Activated CD8-positive, alpha-beta memory T cell treated with anti-CD3 and anti-CD28 coated beads, Interleukin-2, amount 50 U/mL, for 24 hours (primary cell): ENCODE measurements around the gene GSTM3.
"Not testable (repeated sequence)": the region's sequence is repeated elsewhere in the genome, so short reads cannot be mapped to it uniquely, and the experiment has no call there.

Source experiments
- DNase-seq: peaks from one replicate; pipeline ENCODE4 v3.0.0-alpha.2; 2020; ENCODE audit errors: extremely low read depth

GSTM3 gene

DNA sequence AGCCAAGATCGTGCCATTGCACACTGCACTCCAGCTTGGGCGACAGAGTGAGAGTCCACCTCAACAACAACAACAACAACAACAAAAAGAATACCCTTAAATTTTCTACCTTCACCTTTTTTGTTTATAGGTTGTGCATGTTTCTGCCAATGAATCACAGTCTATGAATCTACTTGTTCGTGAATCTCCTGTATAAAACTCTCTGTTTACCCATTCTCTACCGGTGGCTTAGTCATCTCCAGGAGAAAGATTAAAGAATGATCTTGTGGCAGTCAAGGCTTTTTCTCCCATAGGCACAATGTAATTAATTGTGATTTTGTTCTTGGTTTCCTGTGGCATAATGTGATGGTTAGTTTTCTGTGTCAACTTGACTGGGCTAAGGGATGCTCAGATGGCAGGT, 43.0 kb downstream of the GSTM3 start:
- DNase-seq = not testable (repeated sequence)

DNA sequence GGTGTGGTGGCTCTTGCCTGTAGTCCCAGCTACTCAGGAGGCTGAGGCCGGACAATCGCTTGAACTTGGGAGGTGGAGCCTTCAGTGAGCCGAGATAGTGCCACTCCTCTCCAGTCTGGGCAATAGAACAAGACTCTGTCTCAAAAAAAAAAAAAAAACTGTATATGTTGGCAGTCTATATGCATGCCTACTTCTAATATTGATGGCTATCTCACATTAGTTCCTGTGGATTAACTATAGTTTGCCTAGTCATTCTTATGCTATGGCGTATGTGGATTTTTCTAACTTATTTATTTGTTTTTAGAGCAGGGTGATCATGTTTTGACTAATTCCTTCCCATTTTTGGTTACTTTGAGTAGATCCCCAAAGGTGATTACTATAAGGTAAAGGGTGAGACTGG, 43.8 kb downstream of the GSTM3 start:
- no peak for DNase-seq

DNA sequence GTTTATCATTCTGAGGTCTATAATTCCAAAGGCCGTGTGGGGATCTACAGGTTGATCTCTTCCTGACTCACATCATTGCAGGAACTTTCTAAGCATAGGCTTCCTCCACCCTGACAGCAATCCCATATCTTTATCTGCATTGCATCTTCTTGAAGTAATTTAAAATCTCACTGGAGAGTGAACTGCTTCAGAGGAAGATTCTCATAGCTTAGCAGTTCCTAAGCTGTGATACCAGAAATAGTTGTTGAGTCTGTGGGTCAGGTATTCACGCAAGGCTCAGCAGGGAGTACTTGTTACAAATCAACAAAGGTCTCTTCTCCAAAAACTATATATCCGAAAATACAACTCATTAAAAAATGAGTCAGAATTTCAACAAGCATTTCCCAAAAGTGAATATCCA, 45.7 kb downstream of the GSTM3 start:
- not testable (repeated sequence) for DNase-seq

DNA sequence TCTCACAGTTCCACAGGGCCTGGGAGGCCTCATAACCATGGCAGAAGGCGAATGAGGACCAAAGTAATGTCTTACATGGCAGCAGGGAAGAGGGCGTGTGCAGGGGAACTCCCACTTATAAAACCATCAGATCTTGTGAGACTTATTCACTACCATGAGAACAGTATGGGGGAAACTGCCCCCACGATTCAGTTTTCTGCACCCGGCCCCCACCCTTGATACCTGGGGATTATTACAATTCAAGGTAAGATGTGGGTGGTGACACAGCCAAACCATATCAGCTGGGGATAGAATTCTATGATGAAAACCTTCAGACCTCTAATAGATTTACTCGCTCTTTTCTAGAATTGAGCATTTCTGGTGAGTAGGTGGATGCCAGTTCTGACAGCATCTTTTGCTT, 46.4 kb downstream of the GSTM3 start:
- DNase-seq = not testable (repeated sequence)

DNA sequence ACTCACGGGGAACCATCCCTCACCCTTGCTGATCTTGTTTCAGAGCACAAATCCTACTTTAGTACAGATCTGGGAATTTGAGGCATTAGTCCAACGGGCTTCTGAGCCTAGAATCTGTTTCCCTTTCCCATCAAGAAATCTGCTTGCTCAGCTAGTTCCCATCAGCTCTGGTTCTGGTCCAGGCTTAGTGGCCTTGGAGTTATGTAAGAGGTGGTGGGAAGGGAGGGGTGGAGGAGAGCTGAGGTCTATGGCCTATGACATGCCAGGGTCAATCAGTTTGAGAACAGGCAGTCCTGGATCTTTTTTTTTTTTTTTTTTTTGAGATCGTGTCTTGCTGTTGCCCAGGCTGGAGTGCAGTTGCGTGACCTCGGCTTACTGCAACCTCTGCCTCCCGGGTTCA, 49.1 kb downstream of the GSTM3 start:
- no peak for DNase-seq

DNA sequence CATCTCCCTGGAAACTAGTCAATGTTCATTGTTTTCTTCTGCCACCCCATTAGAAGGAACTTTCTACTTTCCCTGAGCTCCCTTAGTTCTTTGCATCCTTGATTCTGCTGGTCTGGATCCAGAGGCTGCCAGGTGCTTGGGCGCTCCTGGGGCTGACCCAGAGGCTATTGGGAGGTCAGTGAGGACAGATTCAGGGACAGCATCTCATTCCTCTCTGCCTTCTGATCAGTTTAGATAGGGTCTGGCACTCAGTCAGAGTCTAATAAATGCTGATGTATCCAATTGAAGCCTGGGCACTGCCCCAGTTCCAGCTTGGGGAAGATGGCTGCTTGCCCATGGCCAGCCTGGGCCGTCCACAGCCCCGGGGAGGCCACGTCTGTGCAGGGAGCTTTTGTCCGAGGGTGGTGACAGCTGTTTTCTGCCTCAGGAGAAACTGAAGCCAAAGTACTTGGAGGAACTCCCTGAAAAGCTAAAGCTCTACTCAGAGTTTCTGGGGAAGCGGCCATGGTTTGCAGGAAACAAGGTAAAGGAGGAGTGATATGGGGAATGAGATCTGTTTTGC, 50.9 kb downstream of the GSTM3 start:
- no peak for DNase-seq

DNA sequence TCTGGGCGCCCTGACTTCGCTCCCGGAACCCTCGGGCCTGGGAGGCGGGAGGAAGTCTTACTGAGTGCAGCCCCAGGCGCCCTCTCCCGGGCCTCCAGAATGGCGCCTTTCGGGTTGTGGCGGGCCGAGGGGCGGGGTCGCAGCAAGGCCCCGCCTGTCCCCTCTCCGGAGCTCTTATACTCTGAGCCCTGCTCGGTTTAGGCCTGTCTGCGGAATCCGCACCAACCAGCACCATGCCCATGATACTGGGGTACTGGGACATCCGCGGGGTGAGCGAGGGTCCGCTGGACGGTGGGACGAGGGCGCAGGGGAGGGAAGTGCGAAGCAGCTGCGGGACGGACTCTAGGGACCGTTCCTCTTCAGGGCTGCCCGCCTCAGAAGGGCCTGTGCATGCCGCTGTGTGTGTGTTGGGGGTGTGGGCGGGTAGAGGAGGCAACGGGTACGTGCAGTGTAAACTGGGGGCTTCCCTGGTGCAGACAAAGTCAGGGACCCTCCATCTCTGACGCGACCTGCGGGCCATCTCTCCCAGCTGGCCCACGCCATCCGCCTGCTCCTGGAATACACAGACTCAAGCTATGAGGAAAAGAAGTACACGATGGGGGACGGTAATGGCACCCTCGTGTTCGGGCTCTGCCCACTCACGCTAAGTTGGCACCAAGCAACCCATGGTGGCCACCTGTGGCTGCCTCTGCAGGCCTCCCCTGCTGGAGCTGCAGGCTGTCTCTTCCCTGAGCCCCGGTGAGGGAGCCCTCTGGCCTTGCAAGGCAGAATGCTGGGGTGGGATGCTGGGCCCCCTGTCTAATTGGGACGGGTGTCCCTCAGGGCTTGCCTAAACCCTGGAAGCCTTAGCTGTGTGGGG, 53.0 kb downstream of the GSTM3 start, which contains the start of gene GSTM1:
GSTM1 (plus strand) TSS at position 177 of the 859 bp plus-strand sequence; CDS start at position 234, 57 bp downstream.
- DNase-seq = no peak

DNA sequence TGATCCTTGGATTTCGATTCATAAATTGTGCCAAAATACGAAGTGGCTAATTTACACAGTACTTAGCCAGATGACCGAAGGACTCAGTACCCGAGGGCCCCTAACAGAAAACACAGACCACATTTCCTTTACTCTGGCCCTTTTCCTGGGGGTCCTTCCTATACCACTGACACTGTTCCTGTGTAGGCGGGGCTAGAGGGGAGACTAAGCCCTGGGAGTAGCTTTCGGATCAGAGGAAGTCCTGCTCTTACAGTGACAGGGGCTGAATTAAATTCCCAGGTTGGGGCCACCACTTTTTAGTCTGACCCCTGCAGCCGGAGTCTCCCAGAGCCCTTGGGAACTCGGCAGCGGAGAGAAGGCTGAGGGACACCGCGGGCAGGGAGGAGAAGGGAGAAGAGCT, 53.7 kb downstream of the GSTM3 start:
- not testable (repeated sequence) for DNase-seq

DNA sequence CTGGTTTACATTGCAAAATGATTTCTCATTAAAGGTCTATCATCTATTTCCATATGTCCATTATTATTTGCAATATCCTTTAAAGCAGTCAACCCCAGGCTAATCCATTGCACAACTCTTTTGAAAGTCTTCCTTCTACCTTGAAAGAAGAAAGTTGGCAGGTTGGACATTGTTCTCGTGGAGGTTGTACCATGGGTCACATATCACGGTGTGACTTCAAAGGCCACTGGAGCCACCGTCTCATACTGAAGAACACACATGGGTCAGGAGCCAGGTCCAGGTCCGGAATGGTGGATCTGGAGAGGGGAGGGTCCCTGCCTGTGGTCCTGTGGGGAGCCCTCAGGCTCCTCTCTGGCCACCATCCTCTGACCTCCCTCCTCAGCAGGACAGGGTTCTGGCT, 54.9 kb downstream of the GSTM3 start:
- DNase-seq = not testable (repeated sequence)

DNA sequence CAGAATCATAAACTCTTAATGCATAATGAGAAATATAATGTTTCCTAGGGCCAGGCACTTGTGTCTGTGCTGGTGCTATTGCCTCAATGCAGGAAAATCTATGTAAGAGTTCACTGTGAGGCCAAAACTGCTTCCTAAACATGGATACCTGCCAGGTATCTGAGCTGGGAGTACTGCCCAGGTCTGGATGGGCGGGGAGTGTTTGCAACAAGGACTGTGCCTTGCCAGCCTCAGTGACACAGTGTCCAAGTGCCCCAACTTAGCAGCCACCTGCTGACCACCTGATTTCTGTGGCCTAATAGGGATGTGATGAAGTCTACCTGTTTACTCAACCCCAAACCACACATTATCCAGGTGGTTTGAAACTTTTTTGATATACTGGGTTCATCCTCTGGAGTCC, 55.4 kb downstream of the GSTM3 start:
- DNase-seq = not testable (repeated sequence)

DNA sequence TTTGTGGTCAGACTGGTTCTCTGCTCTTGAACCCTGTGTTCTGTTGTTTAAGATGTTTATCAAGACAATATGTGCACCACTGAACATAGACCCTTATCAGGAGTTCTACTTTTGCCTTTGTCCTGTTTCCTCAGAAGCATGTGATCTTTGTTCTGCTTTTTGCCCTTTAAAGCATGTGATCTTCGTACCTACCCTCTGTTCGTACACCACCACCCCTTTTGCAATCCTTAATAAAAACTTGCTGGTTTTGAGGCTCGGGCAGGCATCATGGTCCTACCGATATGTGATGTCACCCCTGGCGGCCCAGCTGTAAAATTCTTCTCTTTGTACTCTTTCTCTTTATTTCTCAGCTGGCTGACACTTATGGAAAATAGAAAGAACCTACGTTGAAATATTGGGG, 56.1 kb downstream of the GSTM3 start:
- DNase-seq = not testable (repeated sequence)
